NCI-H2227 treated with DMSO at 0.1 percent for 48 hours (cell line): ENCODE measurements around the gene GHDC.
"Not testable (repeated sequence)": the region's sequence is repeated elsewhere in the genome, so short reads cannot be mapped to it uniquely, and the experiment has no call there.

ENCODE experiments used
- DNase-seq: peaks from one replicate; lab custom pipeline; 2025; lab: John Stamatoyannopoulos, UW

GHDC gene

DNA sequence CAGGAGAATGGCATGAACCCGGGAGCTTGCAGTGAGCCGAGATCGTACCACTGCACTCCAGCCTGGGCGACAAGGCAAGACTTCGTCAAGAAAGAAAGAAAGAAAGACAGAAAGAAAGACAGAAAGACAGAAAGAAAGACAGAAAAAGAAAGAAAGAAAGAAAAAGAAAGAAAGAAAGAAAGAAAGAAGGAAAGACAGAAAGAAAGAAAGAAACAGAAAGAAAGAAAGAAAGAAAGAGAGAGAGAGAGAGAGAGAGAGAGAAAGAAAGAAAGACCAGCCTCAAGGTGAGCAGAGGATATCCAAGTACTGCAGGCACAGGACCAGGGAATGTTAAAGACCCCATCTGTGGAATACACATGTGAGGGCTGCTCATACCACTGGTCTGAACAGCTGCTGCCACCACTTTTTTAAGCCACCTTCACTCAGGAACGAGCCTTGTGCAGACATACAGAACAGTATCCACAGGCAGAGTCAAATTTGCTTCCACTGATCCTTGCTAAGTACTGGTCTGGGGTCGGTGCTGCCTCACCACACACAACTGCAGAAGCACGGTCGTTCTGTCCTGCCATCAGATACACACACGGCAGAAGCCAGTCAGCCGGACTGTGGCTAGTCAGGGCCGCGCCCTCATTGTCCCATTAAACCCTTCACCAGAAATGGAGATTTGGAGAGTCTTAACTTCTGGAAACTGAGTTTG is 47.2 kb downstream of the GHDC start:
- no peak for DNase-seq

DNA sequence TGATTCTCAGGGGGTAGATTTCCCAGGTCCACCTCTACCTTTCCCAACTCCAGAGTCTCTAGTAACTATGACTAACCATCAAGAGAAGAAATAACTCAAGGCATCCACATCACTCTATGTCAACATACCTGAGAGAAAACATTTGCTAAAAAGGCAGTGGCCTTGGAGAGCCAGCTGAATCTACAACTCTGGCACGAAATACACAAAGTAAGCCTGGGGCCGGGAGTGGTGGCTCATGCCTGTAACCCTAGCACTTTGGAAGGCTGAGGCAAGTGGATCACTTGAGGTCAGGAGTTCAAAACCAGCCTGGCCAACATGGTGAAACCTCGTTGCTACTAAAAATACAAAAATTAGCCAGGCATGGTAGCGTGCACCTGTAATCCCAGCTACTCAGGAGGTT is 51.2 kb downstream of the GHDC start:
- not testable (repeated sequence) for DNase-seq

DNA sequence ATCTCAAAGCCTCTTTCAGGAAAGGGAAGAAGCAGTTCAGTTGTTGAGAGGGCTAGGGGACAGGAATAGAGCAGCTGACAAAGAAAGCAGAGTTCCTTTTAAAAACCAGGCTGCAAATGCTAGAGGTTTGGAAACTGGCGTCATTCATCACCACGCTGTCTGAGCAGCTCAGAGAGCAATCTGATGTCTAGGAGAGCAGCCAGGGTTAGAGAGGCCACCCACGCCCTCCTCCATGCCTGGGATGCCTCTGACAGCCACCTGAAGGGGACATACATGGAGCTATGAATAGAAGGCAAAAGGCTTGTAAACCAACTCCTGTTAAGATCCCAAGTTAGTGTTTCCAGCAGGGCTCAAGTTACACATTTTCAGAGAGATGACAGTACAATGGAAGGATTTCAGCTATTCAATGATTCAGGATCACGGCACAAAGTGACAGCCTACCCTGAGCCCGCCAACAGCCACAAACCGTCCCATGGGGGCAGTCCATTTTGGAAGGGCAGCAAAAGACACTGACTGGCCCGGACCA is 51.9 kb downstream of the GHDC start:
- no peak for DNase-seq

DNA sequence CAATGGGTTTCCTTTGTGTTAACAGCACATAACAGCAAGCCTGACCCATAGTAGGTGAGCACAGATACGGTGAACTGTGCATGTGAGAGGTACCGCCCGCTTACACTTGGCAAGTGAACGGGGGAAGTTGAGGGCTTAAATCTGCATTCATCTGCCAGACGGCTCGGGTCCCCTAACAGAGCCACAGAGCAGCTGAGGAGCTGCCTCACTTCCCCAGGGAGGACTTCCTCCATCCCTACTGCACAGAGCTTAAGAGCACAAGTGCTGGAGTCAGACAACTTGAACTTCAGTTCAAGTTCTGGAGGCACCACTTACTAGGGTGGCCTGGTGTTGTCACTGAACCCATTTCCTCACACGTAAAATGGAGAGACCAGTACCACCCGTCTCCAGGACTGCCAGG is 52.9 kb downstream of the GHDC start:
- no peak for DNase-seq

DNA sequence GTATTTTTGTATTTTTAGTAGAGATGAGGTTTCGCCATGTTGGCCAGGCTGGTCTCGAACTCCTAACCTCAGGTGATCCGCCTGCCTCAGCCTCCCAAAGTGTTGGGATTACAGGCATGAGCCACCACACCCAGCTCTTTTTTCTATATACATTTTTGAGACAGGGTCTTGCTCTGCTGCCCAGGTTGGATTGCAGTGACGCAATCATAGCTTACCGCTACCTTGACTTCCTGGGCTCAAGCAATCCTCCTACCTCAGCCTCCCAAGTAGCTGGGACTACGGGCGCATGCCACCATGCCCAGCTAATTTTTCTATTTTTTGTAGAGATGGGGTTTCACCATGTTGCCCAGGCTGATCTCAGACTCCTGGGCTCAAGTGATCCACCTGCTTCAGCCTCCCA is 53.6 kb downstream of the GHDC start:
- DNase-seq: not testable (repeated sequence)
